HG03460 (cell line): ENCODE results near the gene HOXB13.
"Not testable (repeated sequence)": the region's sequence is repeated elsewhere in the genome, so short reads cannot be mapped to it uniquely, and the experiment has no call there.

ENCODE experiments used
- ATAC-seq: cut with Tn5 transposase; IDR thresholded peaks from one replicate; pipeline ENCODE4 v1.9.1; 2021; ENCODE audit not compliant: unreplicated experiment

HOXB13 gene

DNA sequence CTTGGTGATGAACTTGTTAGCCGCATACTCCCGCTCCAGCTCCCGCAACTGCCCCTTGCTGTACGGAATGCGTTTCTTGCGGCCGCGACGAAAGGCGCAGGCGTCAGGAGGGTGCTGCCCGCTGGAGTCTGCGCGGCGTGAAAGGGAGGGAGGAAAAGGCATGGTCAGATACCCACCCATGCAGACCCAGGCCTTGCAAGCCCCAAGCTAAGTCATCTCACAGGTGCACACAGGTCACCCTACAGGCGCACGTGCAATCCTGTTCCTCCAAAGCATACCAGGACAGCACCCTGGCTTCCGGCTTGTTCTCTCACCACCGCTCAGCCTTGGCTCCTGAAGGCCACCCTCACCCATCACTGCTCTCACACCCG lies 1.6 kb downstream of the HOXB13 start:
- ATAC-seq, result no peak

DNA sequence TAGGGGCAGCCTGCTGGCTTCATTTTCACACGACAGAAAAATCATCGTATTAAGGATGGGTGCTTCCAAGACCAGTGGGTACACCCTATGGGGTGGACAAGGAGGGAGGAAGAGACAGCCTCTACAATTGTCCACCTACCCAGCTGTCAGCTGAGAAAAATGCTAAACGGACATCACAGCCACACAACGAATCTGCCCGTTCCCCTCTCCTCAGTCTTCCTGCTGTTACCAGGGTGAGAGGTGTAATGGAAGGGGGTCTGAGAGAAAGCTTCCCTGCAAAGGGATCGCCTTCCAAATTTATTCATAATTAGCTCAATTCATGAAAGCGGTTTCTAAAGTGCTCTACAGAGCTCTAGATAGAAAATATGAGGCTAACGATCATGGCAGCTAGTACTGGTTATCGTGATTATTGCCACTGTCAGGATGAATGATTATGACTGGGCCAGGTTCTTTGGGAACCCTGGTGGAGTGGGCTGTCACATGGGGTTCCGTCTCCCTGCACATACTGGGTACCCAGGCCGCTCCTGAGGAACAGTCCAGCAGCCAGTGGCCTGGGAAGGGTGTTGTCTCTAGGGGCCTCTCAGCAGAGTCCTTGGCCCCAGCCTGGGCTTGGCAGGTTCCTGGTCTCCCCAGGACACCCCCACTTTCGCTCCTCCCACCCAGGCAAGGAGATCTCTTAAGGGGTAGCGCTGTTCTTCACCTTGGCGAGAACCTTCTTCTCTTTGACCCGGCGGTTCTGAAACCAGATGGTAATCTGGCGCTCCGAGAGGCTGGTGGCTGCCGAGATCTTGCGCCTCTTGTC lies 2.2 kb downstream of the HOXB13 start:
- ATAC-seq, result no peak

- ATAC-seq, result no peak
These were observed 3.1 kb downstream of the HOXB13 start for GRCh38 chr17:48725288-48726064.

DNA sequence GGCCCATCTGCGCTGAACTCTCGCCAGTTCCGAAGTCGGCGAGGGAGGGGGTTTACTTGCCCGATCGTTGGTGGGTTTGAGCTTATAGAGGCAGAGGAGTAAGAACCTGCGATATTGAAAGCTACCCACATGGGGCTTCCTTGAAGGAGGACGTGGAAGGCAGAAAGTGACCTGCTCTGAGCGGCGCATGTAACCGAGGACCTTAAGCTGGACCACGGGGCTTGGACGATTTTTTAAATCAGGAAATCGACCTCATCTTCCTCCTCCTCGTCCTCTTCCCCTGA lies 3.6 kb downstream of the HOXB13 start:
- no peak for ATAC-seq

GRCh38 chr17:48724251-48725003 lies 4.1 kb downstream of the HOXB13 start:
- ATAC-seq, result no peak

- no peak for ATAC-seq
These were observed 4.9 kb downstream of the HOXB13 start for GRCh38 chr17:48723423-48724250.

- ATAC-seq, result no peak
These were observed 5.6 kb downstream of the HOXB13 start, which contains the start of gene PRAC2 for GRCh38 chr17:48722915-48723422. Gene PRAC2, plus strand, starts transcription at chr17:48723185. Its CDS starts 1,226 bp downstream, at chr17:48724411.

DNA sequence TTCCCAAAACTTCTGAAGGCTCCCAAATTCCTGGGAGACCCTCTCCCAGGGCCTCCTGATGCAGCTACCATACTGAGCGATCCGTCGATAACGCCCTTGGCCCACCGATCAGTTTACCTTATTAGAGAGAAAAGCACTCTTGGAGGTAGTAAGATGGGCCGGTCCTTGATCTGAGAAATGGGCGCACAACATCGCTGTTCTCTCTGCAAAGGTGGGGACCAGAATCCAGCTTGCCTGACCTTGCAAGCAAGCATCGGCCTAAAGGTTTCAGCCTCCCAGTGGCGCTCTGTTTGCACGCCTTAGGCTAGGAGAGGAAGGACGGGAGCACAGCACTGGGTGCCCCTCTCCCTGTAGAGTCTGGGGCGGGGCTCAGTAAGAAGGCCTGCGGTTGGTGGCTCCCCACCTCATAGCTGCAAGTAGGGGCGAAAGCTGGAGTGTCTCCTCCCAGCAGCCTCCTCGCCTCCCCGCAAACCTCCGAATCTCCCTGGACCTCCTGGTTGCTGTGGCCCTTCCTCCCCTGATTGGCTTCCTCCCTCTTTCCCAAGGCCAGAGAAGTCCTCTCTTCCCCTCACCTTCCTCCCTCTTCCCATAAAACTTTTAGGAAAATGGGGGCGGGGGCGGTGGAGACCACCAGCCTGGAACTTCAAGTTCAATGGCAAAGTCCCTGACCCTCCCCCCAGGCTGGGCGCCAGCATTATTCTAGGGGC lies 6.2 kb downstream of the HOXB13 start, which contains the start of gene PRAC1:
TSS of gene PRAC1 (minus strand) at position 318 of the 707 bp plus-strand sequence. CDS start at position 192, 126 bp downstream.
- ATAC-seq, result no peak

- ATAC-seq, result no peak
These were observed 7.5 kb downstream of the HOXB13 start for GRCh38 chr17:48721009-48721402.

DNA sequence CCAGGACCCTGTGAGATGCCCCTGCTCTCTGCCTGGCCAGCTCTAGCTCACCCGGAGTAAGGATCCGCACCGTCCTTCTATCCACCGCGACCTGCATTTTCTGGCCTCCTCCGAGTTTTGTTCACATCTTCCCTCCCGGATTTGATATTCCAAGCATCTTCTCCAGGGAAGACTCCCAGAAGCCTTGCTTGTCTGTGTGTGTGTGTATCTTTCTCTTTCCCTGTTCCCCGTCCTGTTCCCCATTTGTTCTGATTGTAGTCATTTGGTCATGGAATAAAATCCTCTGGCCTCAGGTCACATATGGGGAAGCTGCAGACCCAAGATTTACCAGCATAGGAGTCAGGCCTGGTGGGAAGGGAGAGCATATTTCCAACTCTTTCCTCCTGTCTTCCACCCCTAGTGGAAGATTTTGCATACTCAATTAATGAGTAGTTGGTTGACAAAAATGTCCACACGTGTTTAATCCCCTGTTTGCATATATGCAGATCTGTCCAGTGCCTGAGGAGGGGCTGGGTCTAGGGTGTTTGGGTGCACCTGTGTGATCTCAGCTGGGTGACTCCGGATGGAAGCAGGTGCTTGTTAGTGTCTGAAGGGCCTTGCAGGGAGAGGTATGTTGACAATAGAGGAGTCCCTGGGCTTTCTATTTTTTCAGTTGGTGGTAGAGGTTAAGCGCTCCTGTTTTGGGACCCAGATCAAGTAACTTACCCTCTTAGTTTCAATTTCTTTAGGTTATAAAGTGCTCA lies 8.1 kb downstream of the HOXB13 start:
- no peak for ATAC-seq

- no peak for ATAC-seq
These were observed 8.8 kb downstream of the HOXB13 start for GRCh38 chr17:48719642-48720265.

GRCh38 chr17:48718761-48719641 lies 9.5 kb downstream of the HOXB13 start:
- ATAC-seq, result no peak

DNA sequence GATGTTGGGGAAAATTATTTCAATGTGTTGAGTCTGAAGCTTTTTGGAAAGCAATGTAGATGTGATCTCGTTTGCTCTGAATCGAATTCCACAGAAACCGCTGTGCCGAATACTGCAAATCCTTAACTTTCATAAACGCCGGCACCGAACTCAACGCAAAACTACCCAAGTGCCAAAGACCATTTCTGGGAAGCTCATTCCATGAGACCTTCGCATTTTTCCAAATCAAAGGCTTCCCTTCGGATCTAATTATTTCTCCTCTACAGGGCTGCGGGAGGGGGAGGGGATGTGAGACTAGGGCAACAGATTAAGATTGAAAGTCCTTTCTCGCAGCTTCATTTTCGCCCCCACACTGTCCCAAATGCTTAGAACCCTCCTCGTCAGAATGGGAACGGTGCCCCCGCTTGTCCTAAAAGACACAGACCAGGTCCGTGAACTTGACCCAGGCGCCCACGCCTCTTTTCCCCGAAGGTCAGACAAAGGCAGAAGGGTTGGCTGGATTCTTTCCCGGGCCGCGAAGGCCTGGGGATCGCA lies 10.3 kb downstream of the HOXB13 start:
- no peak for ATAC-seq

DNA sequence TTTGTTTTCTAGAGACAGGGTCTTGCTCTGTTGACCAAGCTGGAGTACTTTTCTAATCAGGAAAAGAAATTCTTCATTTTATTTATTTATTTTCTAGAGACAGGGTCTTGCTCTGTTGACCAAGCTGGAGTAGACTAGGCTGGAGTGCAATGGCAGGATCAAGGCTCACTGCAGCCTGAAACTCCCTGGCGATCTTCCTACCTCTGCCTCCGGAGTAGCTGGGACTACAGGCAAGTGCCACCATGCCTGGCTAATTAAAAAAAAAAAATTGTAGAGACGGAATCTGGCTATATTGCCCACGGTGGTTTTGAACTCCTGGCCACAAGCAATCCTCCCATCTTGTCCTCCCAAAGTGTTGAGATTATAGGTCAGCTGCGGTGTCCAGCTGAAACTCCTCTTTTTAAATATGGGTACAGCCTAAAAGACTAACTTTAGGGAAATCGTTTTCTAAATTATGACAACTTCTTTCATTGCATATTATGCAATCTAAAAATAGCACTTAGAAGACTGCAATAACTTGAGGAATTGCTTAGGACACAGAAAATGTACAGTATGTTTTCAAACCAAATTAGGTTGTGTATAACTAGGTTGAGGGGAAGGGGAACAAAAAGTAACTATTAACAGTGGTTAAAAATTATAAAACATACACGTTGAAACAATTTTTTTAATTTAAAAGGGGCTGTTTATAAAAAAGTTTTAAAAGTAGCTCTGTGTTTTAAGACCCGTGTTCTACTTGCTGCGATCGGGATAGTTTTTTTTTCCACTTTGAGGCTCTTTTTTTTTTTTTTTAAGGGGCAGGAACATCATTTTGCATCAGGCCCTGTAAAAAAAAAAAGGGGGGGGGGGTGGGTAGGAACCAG lies 11.0 kb downstream of the HOXB13 start:
- no peak for ATAC-seq

DNA sequence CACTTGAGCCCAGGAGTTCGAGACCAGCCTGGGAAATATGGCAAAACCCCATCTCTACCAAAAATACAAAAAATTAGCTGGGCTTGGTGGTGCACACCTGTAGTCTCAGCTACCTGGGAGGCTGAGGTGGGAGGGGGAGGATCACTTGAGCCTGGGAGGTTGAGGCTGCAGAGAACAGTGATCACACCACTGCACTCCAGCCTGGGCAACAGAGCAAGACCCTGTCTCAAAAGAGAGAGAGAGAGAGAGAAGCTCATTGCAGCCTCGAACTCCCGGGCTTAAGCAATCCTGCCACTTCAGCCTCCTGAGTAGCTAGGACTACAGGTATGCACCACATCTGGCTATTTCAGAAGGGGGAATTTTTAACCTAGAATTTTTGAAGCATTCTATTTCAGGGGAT lies 12.0 kb downstream of the HOXB13 start:
- ATAC-seq, result not testable (repeated sequence)
